ENCODE measurements around the gene ME3.

DNA sequence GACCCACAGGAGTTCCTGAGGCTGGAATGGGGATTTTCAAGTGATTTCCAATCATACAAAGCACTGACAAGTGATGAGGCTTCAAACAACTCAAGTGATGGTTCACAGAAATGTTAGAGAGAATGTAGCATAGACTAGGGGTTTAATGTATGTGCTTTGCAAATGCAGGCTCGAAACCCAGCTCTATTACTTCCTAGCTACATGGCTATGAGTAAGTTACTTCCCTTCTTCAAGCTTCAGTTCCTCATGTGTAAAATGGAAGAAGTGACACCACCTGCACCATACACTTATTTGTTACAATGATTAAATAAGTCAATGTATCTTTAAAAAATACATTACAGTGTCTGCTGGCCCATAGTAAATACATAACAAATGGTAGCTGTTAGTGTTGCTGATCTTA lies 158.0 kb downstream of the ME3 start:
- TF ChIP-seq, protein P1, sequence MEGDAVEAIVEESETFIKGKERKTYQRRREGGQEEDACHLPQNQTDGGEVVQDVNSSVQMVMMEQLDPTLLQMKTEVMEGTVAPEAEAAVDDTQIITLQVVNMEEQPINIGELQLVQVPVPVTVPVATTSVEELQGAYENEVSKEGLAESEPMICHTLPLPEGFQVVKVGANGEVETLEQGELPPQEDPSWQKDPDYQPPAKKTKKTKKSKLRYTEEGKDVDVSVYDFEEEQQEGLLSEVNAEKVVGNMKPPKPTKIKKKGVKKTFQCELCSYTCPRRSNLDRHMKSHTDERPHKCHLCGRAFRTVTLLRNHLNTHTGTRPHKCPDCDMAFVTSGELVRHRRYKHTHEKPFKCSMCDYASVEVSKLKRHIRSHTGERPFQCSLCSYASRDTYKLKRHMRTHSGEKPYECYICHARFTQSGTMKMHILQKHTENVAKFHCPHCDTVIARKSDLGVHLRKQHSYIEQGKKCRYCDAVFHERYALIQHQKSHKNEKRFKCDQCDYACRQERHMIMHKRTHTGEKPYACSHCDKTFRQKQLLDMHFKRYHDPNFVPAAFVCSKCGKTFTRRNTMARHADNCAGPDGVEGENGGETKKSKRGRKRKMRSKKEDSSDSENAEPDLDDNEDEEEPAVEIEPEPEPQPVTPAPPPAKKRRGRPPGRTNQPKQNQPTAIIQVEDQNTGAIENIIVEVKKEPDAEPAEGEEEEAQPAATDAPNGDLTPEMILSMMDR (IDR thresholded peaks at IDR 0.05): no peak
- TF ChIP-seq POLR2A (IDR thresholded peaks at IDR 0.05): no peak
